BLaER1 treated with 17β-estradiol and CSF1 and Interleukin-3, amounts not matched to agents 10 nM and 100 nM (cell line): Measurements from ENCODE around the gene GAL3ST2.
"Not testable (repeated sequence)": the region's sequence is repeated elsewhere in the genome, so short reads cannot be mapped to it uniquely, and the experiment has no call there.

ENCODE experiments used
- H3K27ac ChIP-seq, 11 experiments: shearing (Covaris generic); formaldehyde crosslinking; 2 replicates each; pipeline ENCODE4 v1.8.1; 2022
- H3K27me3 ChIP-seq, 11 experiments: shearing (Covaris generic); formaldehyde crosslinking; 2 replicates each; pipeline ENCODE4 v1.8.1; 2022
- H3K36me3 ChIP-seq, 11 experiments: shearing (Covaris generic); formaldehyde crosslinking; 2 replicates each; pipeline ENCODE4 v1.8.1; 2022
- H3K4me1 ChIP-seq, 10 experiments: shearing (Covaris generic); formaldehyde crosslinking; 2 replicates each; pipeline ENCODE4 v1.8.1; 2022
- H3K4me2 ChIP-seq, 11 experiments: shearing (Covaris generic); formaldehyde crosslinking; 2 replicates each; pipeline ENCODE4 v1.8.1; 2022
- H3K4me3 ChIP-seq, 10 experiments: shearing (Covaris generic); formaldehyde crosslinking; 2 replicates each; pipeline ENCODE4 v1.8.1; 2022
- H3K9ac ChIP-seq, 11 experiments: shearing (Covaris generic); formaldehyde crosslinking; 2 replicates each; pipeline ENCODE4 v1.8.1; 2022
- H3K9me3 ChIP-seq, 11 experiments: shearing (Covaris generic); formaldehyde crosslinking; replicated peaks in 1 of 11; 2 replicates each; pipeline ENCODE4 v1.8.1; 2022
- H4K20me1 ChIP-seq, 11 experiments: shearing (Covaris generic); formaldehyde crosslinking; 2 replicates each; pipeline ENCODE4 v1.8.1; 2022
- Cebpa-rat ChIP-seq, 11 experiments: shearing (Covaris generic); IDR thresholded peaks; 2 replicates each; pipeline ENCODE4 v1.8.1; 2022

Gene GAL3ST2

GRCh38 chr2:241801611-241802420 is 25.2 kb downstream of the GAL3ST2 start:
- Histone ChIP-seq H3K4me3 (no peak overlapping the region), H3K9me3 (no peaks in the 10 kb centered on the region), H3K4me2 (peak overlapping the region; percentile 12 to 100 (median 97); a peak in 19 of 22 replicates), H3K9ac (peak overlapping the region in 3 of 11 experiments; percentile 20 to 51 (median 44); a peak in 3 of 22 replicates), H3K36me3 (no peaks in the 10 kb centered on the region), H3K27me3 (peaks cover 0 to 22% (median 6%) of the 10 kb centered on the region in 11 experiments; a peak in 11 of 22 replicates), H3K4me1 (peaks cover 35 to 82% (median 71%) of the 10 kb centered on the region in 10 experiments), H3K27ac (no peak overlapping the region), H4K20me1 (no peaks in the 10 kb centered on the region)
- no peak for TF ChIP-seq Cebpa-rat (IDR thresholded peaks at IDR 0.05)

GRCh38 chr2:241802421-241803318 is 26.0 kb downstream of the GAL3ST2 start:
- no peaks in the 10 kb centered on the region for H3K9me3 ChIP-seq
- H3K4me2 ChIP-seq, result peak overlapping the region; percentile 95 to 100 (median 98)
- H3K27me3 ChIP-seq, result peaks cover 0 to 22% (median 6%) of the 10 kb centered on the region in 11 experiments; a peak in 11 of 22 replicates
- no peak for TF ChIP-seq Cebpa-rat (IDR thresholded peaks at IDR 0.05)
- peak overlapping the region in 8 of 11 experiments; percentile 53 to 81 (median 70); a peak in 11 of 22 replicates for H3K9ac ChIP-seq
- H3K27ac ChIP-seq, result peak overlapping the region in 7 of 11 experiments; percentile 52 to 71 (median 61); a peak in 10 of 22 replicates
- no peaks in the 10 kb centered on the region for H4K20me1 ChIP-seq
- H3K4me1 ChIP-seq, result peaks cover 34 to 73% (median 65%) of the 10 kb centered on the region in 10 experiments
- no peaks in the 10 kb centered on the region for H3K36me3 ChIP-seq
- peak overlapping the region; percentile 49 to 72 (median 59); a peak in 17 of 20 replicates for H3K4me3 ChIP-seq

- Histone ChIP-seq H3K4me2 (peak overlapping the region; percentile 95 to 100 (median 98)), H3K4me3 (peak overlapping the region; percentile 49 to 72 (median 59)), H3K27me3 (peaks cover 0 to 23% (median 6%) of the 10 kb centered on the region in 11 experiments; a peak in 11 of 22 replicates), H3K36me3 (no peaks in the 10 kb centered on the region), H3K9ac (peak overlapping the region; percentile 53 to 81 (median 69)), H4K20me1 (no peaks in the 10 kb centered on the region), H3K4me1 (peaks cover 30 to 71% (median 62%) of the 10 kb centered on the region in 10 experiments), H3K27ac (peak overlapping the region; percentile 36 to 71 (median 61)), H3K9me3 (no peaks in the 10 kb centered on the region)
- TF ChIP-seq Cebpa-rat (IDR thresholded peaks at IDR 0.05), result no peak
These were observed 27.0 kb downstream of the GAL3ST2 start for GRCh38 chr2:241803387-241804325.

DNA sequence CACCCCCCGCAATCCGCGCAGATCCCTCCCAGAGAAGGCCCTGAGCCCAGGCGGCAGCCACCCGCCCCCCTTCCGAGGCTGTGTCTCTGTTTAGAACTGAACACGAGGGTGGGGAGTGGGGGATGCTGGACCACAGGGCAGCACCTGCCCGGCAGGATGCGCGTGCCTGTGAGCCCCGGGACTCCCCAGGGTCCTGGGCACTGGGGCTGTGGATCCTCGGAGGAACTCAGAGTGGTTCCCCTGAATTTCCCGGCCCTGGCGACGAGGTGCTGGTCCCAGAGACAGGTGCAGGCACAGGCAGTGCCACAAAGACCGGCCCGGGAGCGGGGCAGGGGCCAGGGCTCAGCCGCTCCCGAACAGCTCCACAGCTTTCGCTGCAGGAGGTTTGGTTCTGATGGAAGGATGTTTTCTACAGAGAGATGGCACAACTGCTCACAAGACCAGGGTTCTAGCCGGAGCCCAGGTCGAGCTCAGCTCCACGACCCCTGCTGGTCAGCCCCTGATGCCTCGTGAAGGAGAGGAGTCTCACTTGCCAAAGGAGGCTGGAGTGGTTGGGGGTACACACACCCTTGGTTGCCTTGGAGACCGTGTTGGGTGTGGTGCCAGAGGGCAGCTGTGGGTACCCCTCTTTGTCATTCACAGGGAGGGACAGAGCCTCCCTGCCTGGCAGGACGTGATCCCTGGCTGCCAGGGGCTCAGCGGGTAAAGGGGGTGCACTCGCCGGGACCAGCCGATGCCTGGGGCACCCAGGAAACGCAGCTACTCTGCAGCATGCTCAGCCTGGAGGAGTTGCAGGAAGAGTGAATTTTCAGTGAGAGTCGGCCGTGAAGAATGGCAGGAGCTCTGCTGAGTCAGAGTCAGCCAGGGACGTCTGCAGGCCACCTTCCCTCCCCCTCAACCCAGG is 28.0 kb downstream of the GAL3ST2 start:
- peaks cover 0 to 32% (median 6%) of the 10 kb centered on the region in 11 experiments; a peak in 11 of 22 replicates for H3K27me3 ChIP-seq
- TF ChIP-seq Cebpa-rat (IDR thresholded peaks at IDR 0.05), result no peak
- no peaks in the 10 kb centered on the region; a peak in 2 of 22 replicates for H4K20me1 ChIP-seq
- peak overlapping the region; percentile 49 to 72 (median 59) for H3K4me3 ChIP-seq
- no peaks in the 10 kb centered on the region for H3K36me3 ChIP-seq
- H3K27ac ChIP-seq, result peak overlapping the region; percentile 36 to 71 (median 61)
- no peaks in the 10 kb centered on the region for H3K9me3 ChIP-seq
- peaks cover 38 to 71% (median 62%) of the 10 kb centered on the region in 10 experiments for H3K4me1 ChIP-seq
- H3K4me2 ChIP-seq, result peak overlapping the region; percentile 95 to 100 (median 98)
- H3K9ac ChIP-seq, result peak overlapping the region; percentile 53 to 81 (median 69)

DNA sequence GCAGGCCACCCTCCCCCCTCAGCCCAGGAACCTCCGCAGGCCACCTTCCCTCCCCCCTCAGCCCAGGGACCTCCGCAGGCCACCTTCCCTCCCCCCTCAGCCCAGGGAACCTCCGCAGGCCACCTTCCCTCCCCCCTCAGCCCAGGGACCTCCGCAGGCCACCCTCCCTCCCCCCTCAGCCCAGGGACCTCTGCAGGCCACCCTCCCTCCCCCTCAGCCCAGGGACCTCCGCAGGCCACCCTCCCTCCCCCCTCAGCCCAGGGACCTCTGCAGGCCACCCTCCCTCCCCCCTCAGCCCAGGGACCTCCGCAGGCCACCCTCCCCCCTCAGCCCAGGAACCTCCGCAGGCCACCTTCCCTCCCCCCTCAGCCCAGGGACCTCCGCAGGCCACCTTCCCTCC is 29.6 kb downstream of the GAL3ST2 start:
- Histone ChIP-seq H3K4me1 (peaks cover 47 to 71% (median 67%) of the 10 kb centered on the region in 10 experiments), H3K27me3 (peaks cover 0 to 37% (median 6%) of the 10 kb centered on the region in 11 experiments; a peak in 11 of 22 replicates)
- not testable (repeated sequence) for H3K27ac ChIP-seq, H3K4me2 ChIP-seq, H3K9ac ChIP-seq, H4K20me1 ChIP-seq, H3K9me3 ChIP-seq, H3K4me3 ChIP-seq, H3K36me3 ChIP-seq

- no peaks in the 10 kb centered on the region for H3K36me3 ChIP-seq
- peaks cover 0 to 12% (median 0%) of the 10 kb centered on the region in 11 experiments; a peak in 4 of 22 replicates for H4K20me1 ChIP-seq
- no peak overlapping the region for H3K4me3 ChIP-seq
- H3K27ac ChIP-seq, result peak overlapping the region in 6 of 11 experiments; percentile 9 to 51 (median 22); a peak in 8 of 22 replicates
- H3K9me3 ChIP-seq, result no peaks in the 10 kb centered on the region
- H3K4me2 ChIP-seq, result peak overlapping the region; percentile 30 to 97 (median 89); a peak in 21 of 22 replicates
- TF ChIP-seq Cebpa-rat (IDR thresholded peaks at IDR 0.05), result no peak
- H3K4me1 ChIP-seq, result peaks cover 51 to 71% (median 70%) of the 10 kb centered on the region in 10 experiments
- H3K27me3 ChIP-seq, result peaks cover 0 to 40% (median 6%) of the 10 kb centered on the region in 11 experiments; a peak in 11 of 22 replicates
- peak overlapping the region in 5 of 11 experiments; percentile 8 to 60 (median 40); a peak in 5 of 22 replicates for H3K9ac ChIP-seq
These were observed 31.6 kb downstream of the GAL3ST2 start for GRCh38 chr2:241808051-241808720.
